OCI-LY1 (cell line): ENCODE results near the gene PSMD6.

Source experiments
- H2AFZ ChIP-seq: fragments of 200-600 bp; sonication (generic), shearing (Covaris generic); 2 replicates; pipeline ENCODE4 v1.6.0; 2014; ENCODE audit warnings: antibody characterized with exemption, mild to moderate bottlenecking, low read length
- H3F3A ChIP-seq: fragments of 200-600 bp; sonication (generic), shearing (Covaris generic); 2 replicates; pipeline ENCODE4 v1.6.0; 2014; ENCODE audit warnings: mild to moderate bottlenecking, antibody characterized with exemption, low read length, moderate library complexity; ENCODE audit not compliant: insufficient read depth
- H3K27ac ChIP-seq: fragments of 200-600 bp; sonication (generic); 2 replicates; pipeline ENCODE4 v1.5.1; 2014; ENCODE audit warnings: low read length, mixed run types, mild to moderate bottlenecking, low read depth; ENCODE audit not compliant: poor library complexity, severe bottlenecking
- H3K27me3 ChIP-seq: fragments of 200-600 bp; sonication (generic); 2 replicates; pipeline ENCODE4 v1.6.0; 2014; ENCODE audit warnings: antibody characterized with exemption, mild to moderate bottlenecking, low read length, moderate library complexity; ENCODE audit not compliant: insufficient read depth
- H3K36me3 ChIP-seq: fragments of 200-600 bp; sonication (generic); 2 replicates; pipeline ENCODE4 v1.6.1; 2014; ENCODE audit warnings: mild to moderate bottlenecking, antibody characterized with exemption, low read length, moderate library complexity, mixed read lengths; ENCODE audit not compliant: insufficient read depth
- H3K4me1 ChIP-seq: fragments of 200-600 bp; sonication (generic); 2 replicates; pipeline ENCODE4 v1.5.1; 2014; ENCODE audit warnings: mild to moderate bottlenecking, low read length, moderate library complexity; ENCODE audit not compliant: insufficient read depth, severe bottlenecking
- H3K4me2 ChIP-seq: fragments of 200-600 bp; sonication (generic), shearing (Covaris generic); 2 replicates; pipeline ENCODE4 v1.6.1; 2014; ENCODE audit warnings: low read length
- H3K4me3 ChIP-seq: fragments of 200-600 bp; sonication (generic); 2 replicates; pipeline ENCODE4 v1.5.1; 2014; ENCODE audit warnings: low read length, low read depth, mild to moderate bottlenecking, mixed read lengths; ENCODE audit not compliant: poor library complexity, severe bottlenecking
- H3K79me2 ChIP-seq: fragments of 200-600 bp; shearing (Covaris generic); 2 replicates; pipeline ENCODE4 v1.6.1; 2016; ENCODE audit warnings: mixed run types, low read length, mixed read lengths; ENCODE audit not compliant: insufficient read depth
- H3K9ac ChIP-seq: fragments of 200-600 bp; sonication (generic), shearing (Covaris generic); 2 replicates; pipeline ENCODE4 v1.6.1; 2014; ENCODE audit warnings: mild to moderate bottlenecking, low read length, mixed read lengths
- H3K9me2 ChIP-seq: fragments of 200-600 bp; sonication (generic), shearing (Covaris generic); 2 replicates; pipeline ENCODE4 v1.6.1; 2014; ENCODE audit warnings: low read depth, mild to moderate bottlenecking, low read length, mixed read lengths
- H3K9me3 ChIP-seq: fragments of 200-600 bp; shearing (Covaris generic); 2 replicates; pipeline ENCODE4 v1.6.1; 2014; ENCODE audit warnings: low read length, mixed read lengths
- H4K20me1 ChIP-seq: fragments of 200-600 bp; sonication (generic), shearing (Covaris generic); 2 replicates; pipeline ENCODE4 v1.6.0; 2016; ENCODE audit warnings: mild to moderate bottlenecking, low read length; ENCODE audit not compliant: insufficient read depth
- EZH2 ChIP-seq: fragments of 200-600 bp; sonication (generic), shearing (Covaris generic); IDR thresholded peaks from 2 replicates; pipeline ENCODE4 v1.8.0; 2017; ENCODE audit warnings: borderline replicate concordance, mixed run types, mild to moderate bottlenecking, antibody characterized with exemption, low read length, moderate library complexity, mixed read lengths
- TF ChIP-seq, protein P1 (sequence below): fragments of 200-600 bp; sonication (generic), shearing (Covaris generic); IDR thresholded peaks from 2 replicates; pipeline ENCODE4 v1.5.1; 2017; ENCODE audit warnings: mild to moderate bottlenecking, antibody characterized with exemption, low read length, moderate library complexity, mixed read lengths

PSMD6 gene

DNA sequence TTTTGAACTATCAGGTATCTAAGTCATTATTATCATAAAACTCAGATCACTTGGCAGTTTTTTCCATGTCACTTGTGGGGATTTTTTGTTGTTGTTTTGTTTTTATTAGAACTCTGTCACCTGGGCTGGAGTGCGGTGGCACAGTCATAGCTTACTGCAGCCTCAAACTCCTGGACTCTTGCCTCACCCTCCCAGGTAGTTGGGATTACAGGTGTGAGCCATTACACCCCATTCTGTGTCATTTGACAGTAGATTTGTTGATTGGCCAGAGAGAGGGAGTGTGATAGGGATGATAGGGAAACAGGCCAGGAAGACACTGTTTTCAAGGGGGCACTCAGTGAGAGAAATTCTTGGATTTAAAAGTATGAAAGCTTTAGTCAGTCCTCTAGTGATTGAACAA, 56.4 kb downstream of the PSMD6 start:
- no peaks in the 10 kb centered on the region for H3K9me2 ChIP-seq
- no peaks in the 10 kb centered on the region for H3K9me3 ChIP-seq
- H3K36me3 ChIP-seq, result peaks cover 12% of the 10 kb centered on the region; the same call in 1 of the 2 replicates
- H3K4me2 ChIP-seq, result no peak overlapping the region
- no peak overlapping the region for H2AFZ ChIP-seq
- peaks cover 22% of the 10 kb centered on the region for H3K79me2 ChIP-seq
- H4K20me1 ChIP-seq, result no peaks in the 10 kb centered on the region
- no peak for TF ChIP-seq EZH2
- TF ChIP-seq, protein P1, sequence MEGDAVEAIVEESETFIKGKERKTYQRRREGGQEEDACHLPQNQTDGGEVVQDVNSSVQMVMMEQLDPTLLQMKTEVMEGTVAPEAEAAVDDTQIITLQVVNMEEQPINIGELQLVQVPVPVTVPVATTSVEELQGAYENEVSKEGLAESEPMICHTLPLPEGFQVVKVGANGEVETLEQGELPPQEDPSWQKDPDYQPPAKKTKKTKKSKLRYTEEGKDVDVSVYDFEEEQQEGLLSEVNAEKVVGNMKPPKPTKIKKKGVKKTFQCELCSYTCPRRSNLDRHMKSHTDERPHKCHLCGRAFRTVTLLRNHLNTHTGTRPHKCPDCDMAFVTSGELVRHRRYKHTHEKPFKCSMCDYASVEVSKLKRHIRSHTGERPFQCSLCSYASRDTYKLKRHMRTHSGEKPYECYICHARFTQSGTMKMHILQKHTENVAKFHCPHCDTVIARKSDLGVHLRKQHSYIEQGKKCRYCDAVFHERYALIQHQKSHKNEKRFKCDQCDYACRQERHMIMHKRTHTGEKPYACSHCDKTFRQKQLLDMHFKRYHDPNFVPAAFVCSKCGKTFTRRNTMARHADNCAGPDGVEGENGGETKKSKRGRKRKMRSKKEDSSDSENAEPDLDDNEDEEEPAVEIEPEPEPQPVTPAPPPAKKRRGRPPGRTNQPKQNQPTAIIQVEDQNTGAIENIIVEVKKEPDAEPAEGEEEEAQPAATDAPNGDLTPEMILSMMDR, result no peak
- H3K4me3 ChIP-seq, result no peak overlapping the region
- no peaks in the 10 kb centered on the region for H3K27me3 ChIP-seq
- H3K9ac ChIP-seq, result no peak overlapping the region
- H3K27ac ChIP-seq, result no peak overlapping the region
- no peaks in the 10 kb centered on the region for H3F3A ChIP-seq
- H3K4me1 ChIP-seq, result peaks cover 35% of the 10 kb centered on the region

DNA sequence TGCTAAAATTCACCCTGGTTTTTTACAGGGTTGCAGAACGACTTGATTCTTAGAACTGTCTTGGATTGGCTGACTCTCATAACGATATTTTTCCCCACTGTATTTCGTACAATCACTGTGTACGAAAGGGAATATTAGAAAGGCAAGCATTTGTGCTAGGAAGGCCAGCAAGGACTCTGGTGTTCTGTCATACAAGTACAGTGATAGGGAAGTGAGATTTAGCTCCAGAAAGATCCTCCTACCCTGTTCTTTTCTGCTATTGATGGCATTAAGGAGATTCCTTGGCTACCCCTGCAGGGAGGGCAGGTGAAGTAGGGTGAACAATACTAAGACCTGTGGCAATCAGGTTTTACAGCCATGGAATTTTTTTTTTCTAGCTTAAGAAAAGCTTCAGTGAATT, 57.3 kb downstream of the PSMD6 start:
- Histone ChIP-seq H3K4me2 (no peak overlapping the region), H2AFZ (no peak overlapping the region), H3F3A (no peaks in the 10 kb centered on the region), H3K9me2 (no peaks in the 10 kb centered on the region), H3K36me3 (peaks cover 10% of the 10 kb centered on the region; the same call in 1 of the 2 replicates), H3K9me3 (no peaks in the 10 kb centered on the region), H3K27ac (no peak overlapping the region), H4K20me1 (no peaks in the 10 kb centered on the region), H3K9ac (no peak overlapping the region), H3K4me1 (peaks cover 35% of the 10 kb centered on the region), H3K27me3 (no peaks in the 10 kb centered on the region), H3K79me2 (peaks cover 19% of the 10 kb centered on the region), H3K4me3 (no peak overlapping the region)
- no peak for TF ChIP-seq EZH2
- TF ChIP-seq, protein P1, result no peak

DNA sequence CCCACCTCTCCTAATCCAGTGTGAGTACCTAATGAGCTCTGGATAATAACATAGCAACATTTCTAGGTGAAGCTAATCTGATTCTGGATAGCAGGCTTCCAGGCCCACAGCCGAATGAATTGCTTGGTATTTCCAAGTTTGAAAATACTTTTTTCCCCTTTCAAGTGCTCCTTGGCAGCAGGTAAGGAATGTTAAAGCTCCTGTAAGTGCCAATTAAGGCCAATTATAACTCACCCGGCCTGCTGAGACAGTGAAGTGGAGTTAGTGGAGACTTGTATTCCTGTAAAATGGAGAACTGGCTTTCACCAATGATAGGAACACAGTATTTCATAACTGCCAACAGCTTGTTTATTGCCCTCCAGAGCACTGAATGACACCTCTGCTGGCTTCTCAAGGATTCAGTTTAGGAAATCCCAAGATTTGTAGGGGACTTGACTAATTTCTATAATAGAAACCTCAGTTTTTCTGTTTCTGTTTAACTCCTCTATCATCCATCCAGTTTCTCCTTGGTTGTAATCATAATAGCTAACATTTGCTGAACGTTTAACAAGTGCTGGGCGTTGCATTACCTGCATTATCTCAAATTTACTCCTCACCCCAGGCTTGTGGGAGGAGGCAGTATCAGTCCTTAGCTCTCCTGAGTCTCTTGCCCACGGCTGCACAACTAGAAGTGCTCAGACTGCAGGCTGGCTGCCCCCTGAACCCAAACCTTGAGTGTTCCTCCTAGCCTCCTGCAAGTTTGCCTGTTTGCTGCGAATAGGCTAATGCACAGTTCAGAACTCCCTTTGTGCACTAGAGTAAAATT, 58.4 kb downstream of the PSMD6 start:
- Histone ChIP-seq H3K9me3 (no peaks in the 10 kb centered on the region), H3K27me3 (no peaks in the 10 kb centered on the region), H3K4me3 (no peak overlapping the region), H3K9ac (no peak overlapping the region), H3K27ac (no peak overlapping the region), H4K20me1 (no peaks in the 10 kb centered on the region), H3K4me2 (no peak overlapping the region), H3K79me2 (peaks cover 16% of the 10 kb centered on the region), H2AFZ (no peak overlapping the region), H3K9me2 (no peaks in the 10 kb centered on the region), H3F3A (no peaks in the 10 kb centered on the region), H3K4me1 (peaks cover 35% of the 10 kb centered on the region), H3K36me3 (peaks cover 10% of the 10 kb centered on the region; the same call in 1 of the 2 replicates)
- TF ChIP-seq, protein P1, result no peak
- TF ChIP-seq EZH2, result no peak
